Measurements from ENCODE around the gene NEO1. TPM values are rescaled to one million over a fixed set of nuclear protein-coding genes. Genes with fewer than 3 reads are reported as not detected.

Gene NEO1
- total and polyA plus RNA-seq, 9 of the 15 experiments (the other 6 are each of a cell fraction or from before 2014, with no cell fraction given) = 0.08 to 1.7 (median 0.48) TPM

DNA sequence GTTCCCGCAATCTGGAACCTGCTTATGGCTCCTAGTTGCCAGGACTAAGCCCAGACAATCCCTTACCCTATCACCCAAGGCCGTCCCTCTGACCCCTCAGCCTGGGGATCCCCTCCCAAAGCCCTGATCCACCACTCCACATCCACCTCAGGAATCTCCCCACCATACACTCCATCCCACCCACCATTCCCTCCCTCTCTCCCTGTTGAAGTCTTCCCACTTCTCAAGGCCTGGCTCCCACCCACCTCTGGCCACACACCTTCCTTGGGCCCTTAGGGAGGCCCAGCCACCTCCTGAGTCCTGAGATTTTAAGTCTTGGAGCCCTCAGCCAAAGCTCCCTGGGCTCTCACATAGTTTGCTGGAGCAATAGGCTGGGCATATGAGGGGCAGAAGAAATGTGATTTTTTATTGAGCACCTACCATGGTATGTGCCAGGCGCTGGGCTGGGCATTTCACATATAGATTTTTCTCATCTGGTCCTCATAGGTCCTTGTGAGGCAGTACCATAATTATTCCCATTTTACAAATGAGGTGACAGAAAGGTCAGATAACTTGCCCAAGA is 268.4 kb downstream of the NEO1 start:
- Histone ChIP-seq H3K9me3 (replicated peaks; ENCODE audit: control insufficient read depth, insufficient read depth, low read depth, low read length) (no peaks in the 10 kb centered on the region), H3K4me2 (ENCODE audit: insufficient read depth, low read length) (no peak overlapping the region), H3K27ac (ENCODE audit: extremely low read depth, low read depth, low read length) (no peak overlapping the region), H3K9ac (ENCODE audit: insufficient read depth in 1 of 2, low read depth in 2 of 2, low read length in 2 of 2) (no peak overlapping the region), H3K36me3 (ENCODE audit: control insufficient read depth, insufficient read depth, low read length) (no peaks in the 10 kb centered on the region), H4K20me1 (replicated peaks; ENCODE audit: control insufficient read depth, insufficient read depth, low read length) (0 out of 2 replicates have a peak, but pooled peaks cover 11% of the 10 kb centered on the region), H3K4me3 (no peak overlapping the region), H3K79me2 (ENCODE audit: control insufficient read depth, insufficient read depth, low read length) (no peaks in the 10 kb centered on the region), H3K27me3 (ENCODE audit: control insufficient read depth in 2 of 2, insufficient read depth in 2 of 2, low read length in 2 of 2) (peaks cover 27 to 68% of the 10 kb centered on the region in 2 experiments), H2AFZ (ENCODE audit: low read depth, low read length) (no peak overlapping the region), H3K9me1 (ENCODE audit: control insufficient read depth, insufficient read depth, low read length) (no peaks in the 10 kb centered on the region), H3K4me1 (replicated peaks in 1 of 2; ENCODE audit: control insufficient read depth in 2 of 2, insufficient read depth in 2 of 2, low read length in 2 of 2) (peaks cover 0 to 20% of the 10 kb centered on the region in 2 experiments; a peak in 2 of 5 replicates)
- CTCF ChIA-PET (ENCODE audit: low intra/inter-chr PET ratio) = no interaction called here
- DNase-seq (ENCODE audit: extremely low read depth in 1 of 4, low spot score in 3 of 4) (no peak), FAIRE-seq (no peak), ATAC-seq (no peak)
- intact Hi-C loops (cut with micrococcal nuclease) = no loop called here
- TF ChIP-seq POLR2H (tag; IDR thresholded peaks at IDR 0.05; ENCODE audit: low read depth) = no peak
- TF ChIP-seq NFYB (IDR thresholded peaks at IDR 0.05; ENCODE audit: extremely low read depth, insufficient read length) = no peak
- no peak for TF ChIP-seq DEAF1 (CRISPR knock-in tag; IDR thresholded peaks at IDR 0.05)
- TF ChIP-seq PTBP1 (IDR thresholded peaks at IDR 0.05; ENCODE audit: low read depth, low read length) = no peak
- TF ChIP-seq GATA2 (CRISPR knock-in tag; IDR thresholded peaks at IDR 0.05) = no peak
- TF ChIP-seq CREB1 (IDR thresholded peaks at IDR 0.05) = no peak
- no peak for TF ChIP-seq CREB1 (CRISPR knock-in tag; IDR thresholded peaks at IDR 0.05)
- POLR2A ChIA-PET = interaction anchor here (0.6 to 1.1 kb wide), 2 partner anchors 10 to 13 kb away, joined by 3 to 4 read pairs; no protein-coding TSS in a partner anchor
- BruUV-seq (replicated peaks) = no TSS peak
- WGBS (ENCODE audit: insufficient coverage, low coverage, missing lambda C conversion rate) = 2% methylated on average over 3 of the region's 3 CpGs
- in situ Hi-C loops (cut with MboI) = no loop called here
